Bronchial epithelial cell (primary cell): ENCODE measurements around the gene GRAMD2B. TPM values are rescaled to one million over a fixed set of nuclear protein-coding genes. Genes with fewer than 3 reads are reported as not detected.

ENCODE experiments used
- DNase-seq: peaks from one replicate; pipeline ENCODE4 v3.0.0-alpha.2; 2010; ENCODE audit warnings: low read depth
- FAIRE-seq: peaks from 2 replicates; lab custom pipeline; 2011; peaks lifted over from hg19 to GRCh38; lab: Jason Lieb, UNC
- H3K27me3 ChIP-seq: 2 replicates; pipeline ENCODE4 v1.5.1; 2011; ENCODE audit warnings: low read length; ENCODE audit not compliant: control insufficient read depth, insufficient read depth
- H3K36me3 ChIP-seq: 2 replicates; pipeline ENCODE4 v1.5.1; 2011; ENCODE audit warnings: low read length; ENCODE audit not compliant: control insufficient read depth, insufficient read depth
- H3K4me3 ChIP-seq: 2 replicates; pipeline ENCODE4 v1.5.1; 2011; ENCODE audit warnings: mild to moderate bottlenecking, low read depth, low read length, control low read depth
- total RNA-seq: library from RNA; depleted of rRNA; stranded (reverse); fragments of >200 nt; gene quantifications from 2 replicates; pipeline ENCODE4 v1.2.1, GENCODE V29; 2014
- TF ChIP-seq, protein P1 (sequence below): IDR thresholded peaks from 2 replicates; pipeline ENCODE4 v1.5.1; 2011; ENCODE audit warnings: mild to moderate bottlenecking, moderate library complexity, low read length, control low read depth, inconsistent platforms; ENCODE audit not compliant: insufficient read depth, severe bottlenecking

Gene GRAMD2B
- total RNA-seq, 1 donor from 2014 or later: 9.2 TPM

DNA sequence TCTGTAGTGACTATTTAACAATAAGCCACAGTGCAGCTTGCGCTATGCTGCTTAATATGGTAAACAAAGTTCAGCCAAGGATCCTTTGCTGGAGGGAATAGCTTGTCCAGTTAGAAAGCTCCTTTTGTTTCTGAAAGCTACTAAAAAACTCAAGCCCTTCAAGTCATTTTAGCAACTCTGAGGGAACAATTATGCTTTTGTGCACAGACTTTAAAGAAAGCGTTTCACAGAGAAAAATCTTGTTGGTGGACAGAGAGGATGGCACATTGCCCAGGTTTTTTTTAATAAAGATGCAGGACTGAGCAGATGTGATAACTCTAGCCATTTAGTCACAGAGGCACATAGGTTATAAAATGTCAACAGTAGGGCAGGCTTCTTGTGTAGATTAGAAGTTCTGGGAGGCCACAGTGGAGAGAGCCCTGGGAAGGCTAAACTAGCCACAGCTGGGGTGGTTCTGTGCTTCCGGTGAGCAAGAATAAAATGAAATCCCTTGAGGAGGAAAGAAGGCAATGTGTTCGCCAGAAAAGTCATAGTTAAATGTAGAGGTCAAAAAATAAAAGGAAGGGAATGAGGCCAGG is 108.4 kb downstream of the GRAMD2B start:
- H3K27me3 ChIP-seq: no peaks in the 10 kb centered on the region
- DNase-seq: no peak
- FAIRE-seq: no peak
- H3K36me3 ChIP-seq: no peaks in the 10 kb centered on the region
- TF ChIP-seq, protein P1, sequence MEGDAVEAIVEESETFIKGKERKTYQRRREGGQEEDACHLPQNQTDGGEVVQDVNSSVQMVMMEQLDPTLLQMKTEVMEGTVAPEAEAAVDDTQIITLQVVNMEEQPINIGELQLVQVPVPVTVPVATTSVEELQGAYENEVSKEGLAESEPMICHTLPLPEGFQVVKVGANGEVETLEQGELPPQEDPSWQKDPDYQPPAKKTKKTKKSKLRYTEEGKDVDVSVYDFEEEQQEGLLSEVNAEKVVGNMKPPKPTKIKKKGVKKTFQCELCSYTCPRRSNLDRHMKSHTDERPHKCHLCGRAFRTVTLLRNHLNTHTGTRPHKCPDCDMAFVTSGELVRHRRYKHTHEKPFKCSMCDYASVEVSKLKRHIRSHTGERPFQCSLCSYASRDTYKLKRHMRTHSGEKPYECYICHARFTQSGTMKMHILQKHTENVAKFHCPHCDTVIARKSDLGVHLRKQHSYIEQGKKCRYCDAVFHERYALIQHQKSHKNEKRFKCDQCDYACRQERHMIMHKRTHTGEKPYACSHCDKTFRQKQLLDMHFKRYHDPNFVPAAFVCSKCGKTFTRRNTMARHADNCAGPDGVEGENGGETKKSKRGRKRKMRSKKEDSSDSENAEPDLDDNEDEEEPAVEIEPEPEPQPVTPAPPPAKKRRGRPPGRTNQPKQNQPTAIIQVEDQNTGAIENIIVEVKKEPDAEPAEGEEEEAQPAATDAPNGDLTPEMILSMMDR: no peak
- no peak overlapping the region for H3K4me3 ChIP-seq

DNA sequence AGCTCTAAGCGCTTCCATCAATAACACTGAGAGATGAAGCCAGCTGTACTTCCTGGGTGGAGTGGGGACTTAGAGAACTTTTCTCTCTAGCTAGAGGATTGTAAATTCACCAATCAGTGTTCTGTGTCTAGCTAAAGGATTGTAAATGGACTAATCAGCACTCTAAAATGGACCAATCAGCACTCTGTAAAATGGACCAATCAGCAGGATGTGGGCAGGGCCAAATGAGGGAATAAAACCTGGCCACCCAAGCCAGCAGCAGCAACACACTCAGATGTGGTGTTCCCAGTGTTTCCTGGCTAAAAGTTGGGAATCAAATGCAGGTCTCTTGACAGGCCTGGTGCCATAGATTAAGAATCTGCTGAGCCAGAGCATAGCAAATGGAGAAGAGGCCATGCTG is 111.3 kb downstream of the GRAMD2B start:
- no peak for FAIRE-seq
- Histone ChIP-seq H3K27me3 (no peaks in the 10 kb centered on the region), H3K4me3 (no peak overlapping the region), H3K36me3 (no peaks in the 10 kb centered on the region)
- TF ChIP-seq, protein P1: no peak
- no peak for DNase-seq

DNA sequence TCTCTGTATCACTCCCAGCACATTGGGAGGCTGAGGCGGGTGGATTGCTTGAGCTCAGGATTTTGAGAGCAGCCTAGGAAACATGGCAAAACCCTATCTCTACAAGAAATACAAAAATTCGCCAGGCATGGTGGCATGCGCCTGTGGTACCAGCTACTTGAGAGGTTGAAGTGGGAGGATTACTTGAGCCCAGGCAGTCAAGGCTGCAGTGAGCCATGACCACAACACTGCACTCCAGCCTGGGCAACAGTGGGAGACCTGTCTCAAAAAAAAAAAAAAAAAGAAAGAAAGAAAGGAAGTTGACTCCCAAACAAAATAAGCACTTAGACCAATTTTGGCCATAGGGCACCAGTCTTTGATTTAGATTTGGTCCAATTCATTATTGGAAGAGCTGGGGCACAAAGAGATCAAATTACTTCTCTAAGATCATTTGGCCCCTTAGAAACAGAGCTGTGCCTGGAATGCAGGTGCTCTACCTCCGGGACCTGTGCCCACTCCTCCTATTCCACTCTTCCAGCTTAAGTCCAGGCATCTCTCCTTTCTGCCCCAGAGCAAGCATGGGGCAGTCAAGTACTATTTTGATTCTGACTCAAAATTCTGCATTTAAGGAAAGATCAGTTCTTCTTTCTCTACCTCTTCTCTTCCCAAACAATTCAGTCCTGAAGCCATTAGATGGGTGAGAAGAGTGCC is 112.8 kb downstream of the GRAMD2B start:
- no peak for DNase-seq
- Histone ChIP-seq H3K27me3 (no peaks in the 10 kb centered on the region), H3K4me3 (no peak overlapping the region), H3K36me3 (no peaks in the 10 kb centered on the region)
- TF ChIP-seq, protein P1: no peak
- no peak for FAIRE-seq

DNA sequence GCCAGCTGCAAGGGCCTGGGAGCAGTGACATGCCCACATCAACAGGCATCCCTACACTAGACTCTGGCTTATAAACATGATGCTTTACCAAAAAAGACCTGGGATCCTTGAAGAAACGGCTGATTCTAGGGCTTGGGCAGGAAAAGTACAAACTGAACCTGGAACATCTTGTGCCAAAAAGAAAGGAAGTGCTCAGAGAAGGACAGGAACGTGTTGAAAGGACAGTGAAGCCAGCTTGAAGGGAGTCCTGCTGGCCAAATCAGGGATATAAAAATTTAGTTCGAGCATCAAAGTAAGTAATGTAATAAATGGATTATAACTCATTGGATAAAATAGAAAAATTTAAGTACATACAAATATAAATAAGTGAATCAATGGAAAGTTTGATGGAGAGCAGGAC is 113.7 kb downstream of the GRAMD2B start:
- DNase-seq (no peak), FAIRE-seq (no peak)
- TF ChIP-seq, protein P1: no peak
- H3K36me3 ChIP-seq: no peaks in the 10 kb centered on the region
- H3K4me3 ChIP-seq: no peak overlapping the region
- no peaks in the 10 kb centered on the region for H3K27me3 ChIP-seq

DNA sequence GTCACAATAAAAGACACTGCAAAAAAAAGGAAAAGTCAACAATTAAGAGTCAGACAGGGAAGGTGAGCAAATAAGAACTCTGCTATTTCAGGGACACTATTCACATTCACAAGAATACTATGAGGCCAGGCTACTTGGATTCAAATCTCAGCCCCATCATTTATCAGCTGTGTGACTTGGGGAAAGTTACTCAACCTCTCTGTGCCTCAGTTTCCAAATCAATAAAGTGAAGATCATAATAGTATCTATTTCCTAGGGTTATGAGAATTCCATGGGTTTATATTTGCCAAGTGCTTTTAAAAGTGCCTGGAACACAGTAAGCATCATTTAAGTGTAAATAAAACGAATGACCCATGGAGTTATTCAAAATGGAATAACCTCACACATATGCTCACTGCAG is 115.4 kb downstream of the GRAMD2B start:
- TF ChIP-seq, protein P1: no peak
- no peaks in the 10 kb centered on the region for H3K27me3 ChIP-seq
- H3K4me3 ChIP-seq: no peak overlapping the region
- FAIRE-seq (no peak), DNase-seq (no peak)
- no peaks in the 10 kb centered on the region for H3K36me3 ChIP-seq
